HG02588 (cell line): ENCODE measurements around the gene DGKB.

Experiments
- ATAC-seq: cut with Tn5 transposase; IDR thresholded peaks from one replicate; pipeline ENCODE4 v1.9.1; 2021; ENCODE audit warnings: mild to moderate bottlenecking, moderate library complexity; ENCODE audit not compliant: unreplicated experiment

The DGKB gene

GRCh38 chr7:14177876-14178275 lies 724.7 kb downstream of the DGKB start:
- no peak for ATAC-seq

- no peak for ATAC-seq
Measured at GRCh38 chr7:14170872-14171271, 731.7 kb downstream of the DGKB start.

GRCh38 chr7:14158111-14158510 lies 744.4 kb downstream of the DGKB start:
- ATAC-seq, result no peak

- ATAC-seq, result no peak
Measured at GRCh38 chr7:14156436-14156835, 746.1 kb downstream of the DGKB start.

- ATAC-seq, result no peak
Measured at GRCh38 chr7:14148974-14149373, 753.6 kb downstream of the DGKB start.

GRCh38 chr7:14147532-14147931 lies 755.0 kb downstream of the DGKB start:
- ATAC-seq, result no peak

- no peak for ATAC-seq
Measured at GRCh38 chr7:14144538-14144937, 758.0 kb downstream of the DGKB start.

- ATAC-seq, result no peak
Measured at GRCh38 chr7:14144109-14144508, 758.4 kb downstream of the DGKB start.

- no peak for ATAC-seq
Measured at GRCh38 chr7:14137676-14138075, 764.9 kb downstream of the DGKB start.

- no peak for ATAC-seq
Measured at GRCh38 chr7:14133752-14134151, 768.8 kb downstream of the DGKB start.

GRCh38 chr7:14125998-14126397 lies 776.6 kb downstream of the DGKB start:
- ATAC-seq, result no peak

GRCh38 chr7:14124716-14125115 lies 777.8 kb downstream of the DGKB start:
- ATAC-seq, result no peak

- no peak for ATAC-seq
Measured at GRCh38 chr7:14123923-14124322, 778.6 kb downstream of the DGKB start.

GRCh38 chr7:14115701-14116100 lies 786.9 kb downstream of the DGKB start:
- no peak for ATAC-seq

- ATAC-seq, result no peak
Measured at GRCh38 chr7:14104861-14105260, 797.7 kb downstream of the DGKB start.

- no peak for ATAC-seq
Measured at GRCh38 chr7:14096159-14096558, 806.4 kb downstream of the DGKB start.

- ATAC-seq, result no peak
Measured at GRCh38 chr7:14095233-14095950, 807.2 kb downstream of the DGKB start.
